ENCODE data around the gene KIF6.

Gene KIF6

GRCh38 chr6:39280247-39280731 is 444.9 kb downstream of the KIF6 start:
- H3K4me3 Mint-ChIP-seq = no peak overlapping the region
- H3K27me3 Mint-ChIP-seq = no peaks in the 10 kb centered on the region
- H3K27ac Mint-ChIP-seq = no peak overlapping the region
- no peaks in the 10 kb centered on the region for H3K4me1 Mint-ChIP-seq (ENCODE audit: low read depth)
- no peaks in the 10 kb centered on the region for H3K36me3 Mint-ChIP-seq (ENCODE audit: low read depth)
- no peaks in the 10 kb centered on the region for H3K9me3 Mint-ChIP-seq
